Mammary epithelial cell (primary cell): Measurements from ENCODE around the gene BANP.

Experiments used
- EZH2 ChIP-seq: IDR thresholded peaks from 2 replicates; pipeline ENCODE4 v1.6.1; 2012; ENCODE audit warnings: low read length, inconsistent platforms, borderline replicate concordance
- TF ChIP-seq, protein P1 (sequence below), 2 donors: IDR thresholded peaks in 1 of 2; conservative IDR thresholded peaks in 1 of 2; 2 replicates each; pipeline ENCODE4 v1.5.1; 2011 to 2012; ENCODE audit warnings: inconsistent platforms in 2 of 2, low read length in 2 of 2, mild to moderate bottlenecking in 2 of 2, control low read depth in 1 of 2, low read depth in 1 of 2; ENCODE audit not compliant: insufficient read depth in 1 of 2; ENCODE audit errors: extremely low read depth in 1 of 2

DNA sequence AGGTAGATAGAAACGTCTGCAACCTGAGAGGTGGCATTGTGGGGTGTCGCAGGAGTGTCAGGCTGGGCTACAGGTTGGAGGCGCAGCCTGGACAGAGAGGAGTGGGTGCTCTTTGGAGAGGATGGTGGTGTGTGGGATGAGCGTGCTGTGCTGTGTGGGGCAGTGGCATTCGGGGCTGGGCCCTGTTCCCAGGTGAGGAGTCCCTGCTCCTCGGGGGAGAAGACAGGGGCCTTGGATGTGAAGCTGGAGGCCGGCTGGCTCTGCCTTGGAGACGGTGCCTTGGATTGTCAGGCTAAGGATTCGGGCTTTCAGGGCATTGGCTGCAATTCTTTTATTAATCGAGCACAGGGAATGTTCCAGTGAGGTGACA is 69.3 kb downstream of the BANP start:
- TF ChIP-seq, protein P1, sequence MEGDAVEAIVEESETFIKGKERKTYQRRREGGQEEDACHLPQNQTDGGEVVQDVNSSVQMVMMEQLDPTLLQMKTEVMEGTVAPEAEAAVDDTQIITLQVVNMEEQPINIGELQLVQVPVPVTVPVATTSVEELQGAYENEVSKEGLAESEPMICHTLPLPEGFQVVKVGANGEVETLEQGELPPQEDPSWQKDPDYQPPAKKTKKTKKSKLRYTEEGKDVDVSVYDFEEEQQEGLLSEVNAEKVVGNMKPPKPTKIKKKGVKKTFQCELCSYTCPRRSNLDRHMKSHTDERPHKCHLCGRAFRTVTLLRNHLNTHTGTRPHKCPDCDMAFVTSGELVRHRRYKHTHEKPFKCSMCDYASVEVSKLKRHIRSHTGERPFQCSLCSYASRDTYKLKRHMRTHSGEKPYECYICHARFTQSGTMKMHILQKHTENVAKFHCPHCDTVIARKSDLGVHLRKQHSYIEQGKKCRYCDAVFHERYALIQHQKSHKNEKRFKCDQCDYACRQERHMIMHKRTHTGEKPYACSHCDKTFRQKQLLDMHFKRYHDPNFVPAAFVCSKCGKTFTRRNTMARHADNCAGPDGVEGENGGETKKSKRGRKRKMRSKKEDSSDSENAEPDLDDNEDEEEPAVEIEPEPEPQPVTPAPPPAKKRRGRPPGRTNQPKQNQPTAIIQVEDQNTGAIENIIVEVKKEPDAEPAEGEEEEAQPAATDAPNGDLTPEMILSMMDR (conservative IDR thresholded peaks at IDR 0.05 in 1 of 2, IDR thresholded peaks at IDR 0.05 in 1 of 2; ENCODE audit: extremely low read depth in 1 of 2, insufficient read depth in 1 of 2, low read depth in 1 of 2, low read length in 2 of 2) = no peak
- no peak for TF ChIP-seq EZH2
